Anterior cingulate cortex (tissue), 58 donors: ENCODE data around the gene PPP1R1A.
A peak's percentile ranks its signal among the peaks of the same experiment; 100 is the strongest.

Experiments used
- DNase-seq, 58 donors: peaks; one replicate each; lab custom pipeline; 2025; lab: John Stamatoyannopoulos, UW

The PPP1R1A gene

DNA sequence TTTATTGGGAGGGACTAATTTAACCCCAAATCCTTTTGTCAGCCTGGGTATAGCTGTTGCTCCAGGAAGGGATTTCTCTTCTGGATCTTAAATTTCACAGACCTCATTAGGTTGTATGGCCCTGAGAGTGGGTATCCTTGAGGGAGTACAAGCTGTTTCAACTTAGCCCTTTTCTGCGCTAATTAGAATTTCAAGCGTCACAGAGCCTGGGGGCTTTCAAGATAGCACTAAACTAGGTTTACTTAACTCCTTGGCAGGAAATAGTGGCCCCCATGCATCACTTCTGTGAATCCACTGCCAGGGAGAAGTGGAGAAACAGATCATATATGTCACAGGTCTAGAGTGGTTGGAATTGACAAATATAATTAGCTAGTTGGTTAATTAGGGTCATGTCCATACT, 44.9 kb downstream of the PPP1R1A start:
- no peak for DNase-seq

DNA sequence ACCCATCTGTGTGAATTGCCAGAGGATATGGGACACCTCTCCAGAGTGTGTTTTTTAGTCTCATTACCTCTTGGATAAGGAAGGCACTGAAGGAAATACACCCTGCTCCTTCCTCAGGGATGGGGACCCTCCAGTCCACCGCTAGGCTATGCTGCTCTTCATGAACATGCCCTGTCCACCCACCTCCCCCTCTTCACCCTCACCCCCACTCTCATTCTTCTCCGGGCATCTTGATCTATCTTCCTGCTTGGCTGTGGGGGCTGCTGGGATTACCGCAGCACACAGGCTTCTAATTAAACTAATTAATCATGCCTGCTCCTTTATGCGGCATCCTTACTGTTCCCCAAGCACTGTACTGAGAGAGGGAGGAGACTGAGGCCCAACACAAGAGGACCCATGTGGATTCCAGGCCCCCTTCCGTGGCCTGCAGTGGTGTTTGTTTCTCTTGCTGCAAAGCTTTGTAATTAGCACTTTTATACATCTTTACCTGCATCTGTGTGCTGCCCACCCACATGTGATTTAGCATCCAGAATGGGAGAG, 46.6 kb downstream of the PPP1R1A start:
- DNase-seq, result no peak

DNA sequence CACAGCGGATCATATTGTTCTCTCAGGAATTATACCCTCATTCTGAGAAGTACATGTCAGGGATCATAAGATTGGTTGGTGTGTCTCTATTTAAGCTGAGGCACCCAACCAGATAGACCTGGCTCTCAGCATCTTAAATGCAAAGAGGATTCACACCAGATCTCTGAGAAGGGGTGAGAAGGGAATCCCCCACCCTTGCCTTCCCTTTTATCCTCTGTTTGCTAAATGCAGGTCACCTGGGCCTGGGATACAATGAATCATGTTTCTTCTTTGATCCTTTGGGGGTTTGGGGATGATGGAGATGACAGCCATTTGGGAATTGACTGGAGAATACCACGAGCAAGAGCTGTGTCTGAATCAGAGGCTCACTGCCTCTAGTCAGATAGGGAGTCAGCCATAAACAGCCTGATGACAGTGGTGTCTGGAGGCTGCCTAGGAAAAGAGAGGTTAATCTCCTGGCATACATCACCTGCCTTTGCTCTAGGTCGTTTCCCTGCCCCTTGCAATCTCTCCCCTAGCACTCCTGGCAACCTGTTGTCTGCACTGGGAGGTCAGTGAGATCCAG, 50.2 kb downstream of the PPP1R1A start:
- DNase-seq, result no peak

DNA sequence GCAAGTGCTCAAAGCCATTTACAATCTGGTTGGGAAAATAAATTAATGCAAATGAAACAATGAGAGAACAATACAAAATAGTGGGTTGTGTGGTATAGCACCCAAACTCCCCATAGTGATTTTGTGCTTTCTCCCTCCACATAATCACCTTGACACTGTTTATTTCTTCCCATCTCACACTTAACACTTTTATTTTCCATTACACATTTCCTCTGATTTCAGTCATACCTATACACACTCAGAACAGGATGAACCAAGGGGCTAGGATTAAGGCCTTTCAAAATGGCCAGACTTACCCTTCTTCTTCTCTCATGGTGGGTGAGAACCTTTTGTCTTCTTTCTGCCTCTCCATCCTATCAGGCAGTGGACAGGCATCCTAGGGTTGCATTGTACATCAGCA, 53.0 kb downstream of the PPP1R1A start:
- DNase-seq, result no peak

DNA sequence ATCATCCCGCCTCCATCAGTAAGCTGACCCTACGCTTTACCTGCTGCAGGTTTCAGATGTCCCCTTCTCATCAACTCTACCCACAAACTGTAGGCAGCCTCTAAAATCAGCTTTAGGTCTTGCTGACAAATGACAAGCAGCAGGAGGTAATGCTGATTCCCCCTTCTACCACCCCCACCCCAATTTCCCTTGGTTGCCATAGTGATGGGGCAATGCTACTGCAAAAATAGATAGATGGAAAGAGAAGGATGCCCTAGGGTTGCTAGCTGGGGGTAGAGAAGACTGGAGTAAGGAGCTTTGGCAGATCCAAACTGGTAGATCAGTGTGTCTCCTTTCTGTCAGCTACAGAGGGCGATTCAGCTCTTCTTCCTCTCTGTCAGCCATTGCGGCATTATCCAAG, 58.9 kb downstream of the PPP1R1A start:
- DNase-seq, result peak in 1 of 58 donors; percentile 16
